Neural cell (in vitro differentiated cells): ENCODE data around the gene HHLA2. TPM values are rescaled to one million over a fixed set of nuclear protein-coding genes. Genes with fewer than 3 reads are reported as not detected.

ENCODE experiments used
- H2AFZ ChIP-seq: fragments of 200-600, 300-800 bp; sonication (generic), shearing (Covaris generic); 2 replicates; pipeline ENCODE4 v1.6.0; 2014; ENCODE audit warnings: low read depth, mild to moderate bottlenecking, antibody characterized with exemption, low read length, moderate library complexity
- H3F3A ChIP-seq: fragments of 200-600 bp; shearing (Covaris generic); 2 replicates; pipeline ENCODE4 v1.6.1; 2016; ENCODE audit warnings: mild to moderate bottlenecking, moderate library complexity, mixed read lengths, antibody characterized with exemption, low read length; ENCODE audit not compliant: insufficient read depth, poor library complexity, severe bottlenecking
- H3K27ac ChIP-seq: fragments of 200-600, 300-800 bp; sonication (generic), shearing (Covaris generic); 2 replicates; pipeline ENCODE4 v1.5.1; 2014; ENCODE audit warnings: mild to moderate bottlenecking, low read length, moderate library complexity
- H3K27me3 ChIP-seq: fragments of 300-800, 200-600 bp; sonication (generic), shearing (Covaris generic); 2 replicates; pipeline ENCODE4 v1.6.0; 2014; ENCODE audit warnings: mild to moderate bottlenecking, low read depth, low read length, moderate library complexity; ENCODE audit not compliant: insufficient read depth
- H3K36me3 ChIP-seq: fragments of 300-800, 200-600 bp; sonication (generic), shearing (Covaris generic); 2 replicates; pipeline ENCODE4 v1.5.1; 2014; ENCODE audit warnings: mild to moderate bottlenecking, antibody characterized with exemption, low read length, moderate library complexity; ENCODE audit not compliant: insufficient read depth
- H3K4me2 ChIP-seq: fragments of 300-800, 200-600 bp; sonication (generic), shearing (Covaris generic); 2 replicates; pipeline ENCODE4 v1.6.0; 2014; ENCODE audit warnings: mild to moderate bottlenecking, low read length
- H3K4me3 ChIP-seq: fragments of 300-800, 200-600 bp; sonication (generic), shearing (Covaris generic); 2 replicates; pipeline ENCODE4 v1.5.1; 2014; ENCODE audit warnings: mild to moderate bottlenecking, low read length, moderate library complexity
- H3K79me2 ChIP-seq: fragments of 200-600 bp; shearing (Covaris generic); replicated peaks from 2 replicates; pipeline ENCODE4 v1.6.0; 2014; ENCODE audit warnings: mild to moderate bottlenecking, low read length, moderate library complexity; ENCODE audit not compliant: insufficient read depth
- H3K9ac ChIP-seq: fragments of 300-800, 200-600 bp; sonication (generic), shearing (Covaris generic); 2 replicates; pipeline ENCODE4 v1.6.1; 2016; ENCODE audit warnings: mild to moderate bottlenecking, low read length, mixed read lengths
- H3K9me2 ChIP-seq: fragments of 200-600 bp; shearing (Covaris generic); 2 replicates; pipeline ENCODE4 v1.6.1; 2016; ENCODE audit warnings: mild to moderate bottlenecking, low read length, mixed read lengths; ENCODE audit not compliant: insufficient read depth
- H3K9me3 ChIP-seq: fragments of 200-600, 300-800 bp; sonication (generic), shearing (Covaris generic); 2 replicates; pipeline ENCODE4 v1.6.1; 2016; ENCODE audit warnings: mild to moderate bottlenecking, mixed run types, low read length, moderate library complexity, mixed read lengths
- H4K20me1 ChIP-seq: fragments of 200-600 bp; shearing (Covaris generic); 2 replicates; pipeline ENCODE4 v1.6.1; 2016; ENCODE audit warnings: mild to moderate bottlenecking, mixed run types; ENCODE audit not compliant: insufficient read depth
- CTCF ChIP-seq: fragments of 450-650 bp; IDR thresholded peaks from 2 replicates; pipeline ENCODE4 v1.5.1; 2014; ENCODE audit warnings: antibody characterized with exemption, mild to moderate bottlenecking, moderate library complexity; ENCODE audit not compliant: poor library complexity, severe bottlenecking
- EP300 ChIP-seq: fragments of 450-650 bp; conservative IDR thresholded peaks from 2 replicates; pipeline ENCODE4 v1.6.1; 2014; ENCODE audit warnings: antibody characterized with exemption, mild to moderate bottlenecking, moderate library complexity; ENCODE audit not compliant: poor library complexity, severe bottlenecking
- EZH2 ChIP-seq: fragments of 200-600, 300-800 bp; shearing (Covaris generic), sonication (generic); IDR thresholded peaks from 2 replicates; pipeline ENCODE4 v1.6.1; 2014; ENCODE audit warnings: antibody characterized with exemption, low read length, borderline replicate concordance, mild to moderate bottlenecking; ENCODE audit not compliant: insufficient read depth, poor library complexity, severe bottlenecking
- MXI1 ChIP-seq: fragments of 450-650 bp; conservative IDR thresholded peaks from 2 replicates; pipeline ENCODE4 v1.6.1; 2014; ENCODE audit warnings: antibody characterized with exemption, mild to moderate bottlenecking; ENCODE audit not compliant: poor library complexity, severe bottlenecking
- POLR2AphosphoS5 ChIP-seq: IDR thresholded peaks from 2 replicates; pipeline ENCODE4 v1.6.1; 2012
- RAD21 ChIP-seq: fragments of 450-650 bp; conservative IDR thresholded peaks from 2 replicates; pipeline ENCODE4 v1.6.1; 2014; ENCODE audit warnings: antibody characterized with exemption, mild to moderate bottlenecking, moderate library complexity
- REST ChIP-seq: IDR thresholded peaks from 2 replicates; pipeline ENCODE4 v1.6.1; 2012; ENCODE audit warnings: borderline replicate concordance
- SMC3 ChIP-seq: fragments of 450-650 bp; conservative IDR thresholded peaks from 2 replicates; pipeline ENCODE4 v1.6.1; 2014; ENCODE audit warnings: antibody characterized with exemption, mild to moderate bottlenecking, moderate library complexity; ENCODE audit not compliant: poor library complexity
- TAF1 ChIP-seq: IDR thresholded peaks from 2 replicates; pipeline ENCODE4 v1.6.1; 2012; ENCODE audit warnings: low read depth
- polyA plus RNA-seq: library from polyadenylated mRNA; depleted of rRNA; stranded (reverse); fragments of >200 nt; gene quantifications from 2 replicates; pipeline ENCODE4 v1.2.3, GENCODE V29; 2014

HHLA2 gene
- polyA plus RNA-seq, 1 donor from 2014 or later: not detected

- H3K9ac ChIP-seq: no peak overlapping the region
- H3K79me2 ChIP-seq: no peaks in the 10 kb centered on the region
- H3K27ac ChIP-seq: no peak overlapping the region
- H3K9me3 ChIP-seq: no peaks in the 10 kb centered on the region
- no peaks in the 10 kb centered on the region for H3K9me2 ChIP-seq
- H3K4me3 ChIP-seq: no peak overlapping the region
- TF ChIP-seq POLR2AphosphoS5 (no peak), RAD21 (no peak), EP300 (no peak), REST (no peak), TAF1 (no peak), EZH2 (no peak), CTCF (no peak), SMC3 (no peak), MXI1 (no peak)
- no peaks in the 10 kb centered on the region for H3K36me3 ChIP-seq
- no peak overlapping the region for H2AFZ ChIP-seq
- H3F3A ChIP-seq: no peaks in the 10 kb centered on the region
- H3K27me3 ChIP-seq: no peaks in the 10 kb centered on the region
- H4K20me1 ChIP-seq: no peaks in the 10 kb centered on the region
- no peak overlapping the region for H3K4me2 ChIP-seq
Measured at GRCh38 chr3:108394563-108394962, 98.2 kb downstream of the HHLA2 start.

GRCh38 chr3:108396336-108396735 is 100.0 kb downstream of the HHLA2 start:
- Histone ChIP-seq H2AFZ (no peak overlapping the region), H3K79me2 (no peaks in the 10 kb centered on the region), H4K20me1 (no peaks in the 10 kb centered on the region), H3K4me2 (no peak overlapping the region), H3K9me3 (no peaks in the 10 kb centered on the region), H3K27ac (no peak overlapping the region), H3K27me3 (no peaks in the 10 kb centered on the region), H3F3A (no peaks in the 10 kb centered on the region), H3K36me3 (no peaks in the 10 kb centered on the region), H3K4me3 (no peak overlapping the region), H3K9me2 (no peaks in the 10 kb centered on the region), H3K9ac (no peak overlapping the region)
- TF ChIP-seq SMC3 (no peak), TAF1 (no peak), RAD21 (no peak), POLR2AphosphoS5 (no peak), REST (no peak), CTCF (no peak), EZH2 (no peak), MXI1 (no peak), EP300 (no peak)
